HepG2 (cell line): Measurements from ENCODE around the gene GDF2. TPM values are rescaled to one million over a fixed set of nuclear protein-coding genes. Genes with fewer than 3 reads are reported as not detected.
A peak's percentile ranks its signal among the peaks of the same experiment; 100 is the strongest.

Source experiments
- ATAC-seq: fragments of 200-7000 bp; cut with Tn5 transposase; 3 replicates; pipeline ENCODE4 v1.9.1; 2020; ENCODE audit warnings: mild to moderate bottlenecking, moderate library complexity
- BruUV-seq: library from RNA; stranded (reverse); fragments of 400-500 nt; replicated peaks from 2 replicates; lab custom pipeline; 2021; lab: Mats Ljungman, UMichigan
- CTCF ChIA-PET: fragments of 300-600 bp; formaldehyde crosslinking; extraction: SDS; loops from one replicate; lab custom pipeline; 2021; ENCODE audit warnings: low total read pairs, inconsistent platforms, low intra/inter-chr PET ratio; lab: Yijun Ruan, JAX
- POLR2A ChIA-PET: fragments of 350-600 bp; sonication (Branson Sonifier 250); formaldehyde crosslinking; loops from one replicate; lab custom pipeline; 2020; ENCODE audit warnings: antibody characterized with exemption, inconsistent platforms; lab: Yijun Ruan, JAX
- DNase-seq: peaks from one replicate; pipeline ENCODE4 v3.0.0-alpha.2; 2015; ENCODE audit warnings: low spot score
- FAIRE-seq: peaks from 3 replicates; lab custom pipeline; 2011; peaks lifted over from hg19 to GRCh38; lab: Jason Lieb, UNC
- H2AFZ ChIP-seq: one replicate; pipeline ENCODE4 v1.6.1; 2011; ENCODE audit warnings: low read length, inconsistent platforms
- H3K27ac ChIP-seq: fragments of 300-600 bp; 3 replicates; pipeline ENCODE4 v1.8.0; 2011; ENCODE audit warnings: mixed run types, mild to moderate bottlenecking, mixed read lengths, low read length, inconsistent platforms; ENCODE audit not compliant: insufficient read depth; ENCODE audit errors: extremely low read length
- H3K27me3 ChIP-seq, 2 experiments: fragments of 200-600 bp in 1 of 2; 2 replicates in 1 of 2; 3 replicates in 1 of 2; pipeline versions ENCODE4 v1.6.0 to v1.8.0; 2011; ENCODE audit warnings: low read length in 2 of 2, mild to moderate bottlenecking in 2 of 2, moderate library complexity in 2 of 2, inconsistent platforms in 1 of 2; ENCODE audit not compliant: insufficient read depth in 2 of 2, control insufficient read depth in 1 of 2
- H3K36me3 ChIP-seq, 2 experiments: fragments of 200-600 bp in 1 of 2; replicated peaks in 1 of 2; 2 replicates in 1 of 2; 3 replicates in 1 of 2; pipeline versions ENCODE4 v1.5.1 to v1.8.0; 2011; ENCODE audit warnings: low read length in 2 of 2, inconsistent platforms in 1 of 2; ENCODE audit not compliant: insufficient read depth in 2 of 2, control insufficient read depth in 1 of 2
- H3K4me1 ChIP-seq: 2 replicates; pipeline ENCODE4 v1.5.1; 2012; ENCODE audit warnings: low read length, inconsistent platforms; ENCODE audit not compliant: insufficient read depth
- H3K4me2 ChIP-seq: 2 replicates; pipeline ENCODE4 v1.6.0; 2011; ENCODE audit warnings: low read depth, low read length, inconsistent platforms
- H3K4me3 ChIP-seq, 3 experiments: fragments of 200-600 bp in 1 of 3; sonication (generic), shearing (Covaris generic) in 1 of 3; replicated peaks in 1 of 3; 2 replicates each; pipeline ENCODE4 v1.5.1; 2011 to 2016; ENCODE audit warnings: low read length in 3 of 3, inconsistent platforms in 2 of 3, low read depth in 2 of 3, mild to moderate bottlenecking in 2 of 3, control low read depth in 1 of 3, mixed read lengths in 1 of 3; ENCODE audit not compliant: insufficient read depth in 1 of 3
- H3K79me2 ChIP-seq: one replicate; pipeline ENCODE4 v1.6.1; 2011; ENCODE audit warnings: low read length, inconsistent platforms; ENCODE audit not compliant: insufficient read depth
- H3K9ac ChIP-seq: 2 replicates; pipeline ENCODE4 v1.6.0; 2011; ENCODE audit warnings: mild to moderate bottlenecking, low read depth, low read length, inconsistent platforms; ENCODE audit not compliant: insufficient read depth
- H3K9me3 ChIP-seq: 2 replicates; pipeline ENCODE4 v1.5.1; 2012; ENCODE audit warnings: mild to moderate bottlenecking, low read length
- H4K20me1 ChIP-seq: 2 replicates; pipeline ENCODE4 v1.6.0; 2011; ENCODE audit warnings: inconsistent platforms, mild to moderate bottlenecking, low read length, moderate library complexity; ENCODE audit not compliant: insufficient read depth
- ELF1 ChIP-seq: sonication (generic); formaldehyde crosslinking; IDR thresholded peaks from 2 replicates; pipeline ENCODE4 v1.4.0; 2020; ENCODE audit warnings: missing genetic modification reagents
- ELF3 ChIP-seq: IDR thresholded peaks from 2 replicates; pipeline ENCODE4 v1.6.1; 2016; ENCODE audit warnings: missing genetic modification reagents, missing compliant biosample characterization
- ETV6 ChIP-seq: sonication (generic); formaldehyde crosslinking; conservative IDR thresholded peaks from 2 replicates; pipeline ENCODE4 v1.4.0; 2020; ENCODE audit warnings: missing genetic modification reagents
- FOSL2 ChIP-seq: sonication (generic); formaldehyde crosslinking; IDR thresholded peaks from 2 replicates; pipeline ENCODE4 v1.4.0; 2020; ENCODE audit warnings: missing genetic modification reagents
- GABPB1 ChIP-seq: IDR thresholded peaks from 2 replicates; pipeline ENCODE4 v1.6.1; 2016; ENCODE audit warnings: mild to moderate bottlenecking, missing genetic modification reagents, moderate library complexity, missing compliant biosample characterization
- IRF2 ChIP-seq: IDR thresholded peaks from 2 replicates; pipeline ENCODE4 v1.6.1; 2018; ENCODE audit warnings: missing genetic modification reagents, missing compliant biosample characterization
- KDM2A ChIP-seq: sonication (generic); formaldehyde crosslinking; IDR thresholded peaks from 2 replicates; pipeline ENCODE4 v1.4.0; 2020; ENCODE audit warnings: low read depth, missing genetic modification reagents, borderline replicate concordance
- MAFF ChIP-seq: IDR thresholded peaks from 2 replicates; pipeline ENCODE4 v1.6.1; 2011; ENCODE audit warnings: low read depth, low read length, improper control_type of control experiment
- NFE2L1 ChIP-seq: sonication (generic); formaldehyde crosslinking; IDR thresholded peaks from 2 replicates; pipeline ENCODE4 v1.4.0; 2020; ENCODE audit warnings: missing genetic modification reagents, mild to moderate bottlenecking, borderline replicate concordance
- NONO ChIP-seq, 2 experiments: fragments of 450-650 bp in 1 of 2; sonication (generic) in 1 of 2; formaldehyde crosslinking in 1 of 2; IDR thresholded peaks in 1 of 2; conservative IDR thresholded peaks in 1 of 2; 2 replicates each; pipeline versions ENCODE4 v1.6.1 to v1.8.0; 2017 to 2022; ENCODE audit warnings: mild to moderate bottlenecking in 1 of 2, missing genetic modification reagents in 1 of 2, moderate library complexity in 1 of 2
- RAD21 ChIP-seq: fragments of 450-650 bp; formaldehyde crosslinking; IDR thresholded peaks from 2 replicates; pipeline ENCODE4 v1.5.0; 2020; ENCODE audit warnings: mild to moderate bottlenecking
- SMC3 ChIP-seq: IDR thresholded peaks from 2 replicates; pipeline ENCODE4 v1.6.1; 2011; ENCODE audit warnings: low read length, improper control_type of control experiment
- STAG1 ChIP-seq: sonication (generic); formaldehyde crosslinking; IDR thresholded peaks from 2 replicates; pipeline ENCODE4 v1.4.0; 2020; ENCODE audit warnings: missing genetic modification reagents
- XRCC5 ChIP-seq: fragments of 200-400 bp; formaldehyde crosslinking; optimal IDR thresholded peaks from 2 replicates; pipeline ENCODE3; 2017; ENCODE audit warnings: mild to moderate bottlenecking, low read length
- ZNF501 ChIP-seq: sonication (generic); formaldehyde crosslinking; IDR thresholded peaks from 2 replicates; pipeline ENCODE4 v1.5.1; 2020; ENCODE audit warnings: mild to moderate bottlenecking, moderate library complexity, missing genetic modification reagents
- ZNF558 ChIP-seq: sonication (generic); formaldehyde crosslinking; IDR thresholded peaks from 2 replicates; pipeline ENCODE4 v1.9.0; 2022; ENCODE audit warnings: mild to moderate bottlenecking, missing genetic modification reagents, borderline replicate concordance
- ZNF567 ChIP-seq: sonication (generic); formaldehyde crosslinking; IDR thresholded peaks from 2 replicates; pipeline ENCODE4 v1.8.1; 2023; ENCODE audit warnings: mild to moderate bottlenecking, missing genetic modification reagents, borderline replicate concordance
- WGBS: methylation state at CpG from one replicate; pipeline ENCODE4 v1.1.6; 2017; ENCODE audit warnings: low lambda C conversion rate; 5-methylcytosine and 5-hydroxymethylcytosine counted together
- in situ Hi-C: cut with HindIII; loops from 2 replicates; pipeline ENCODE4 v1.10.0; 2017; ENCODE audit warnings: low pct_unique_long_range_greater_than_20kb; ENCODE audit not compliant: extremely low pct_ligation_motif_present
- intact Hi-C: fragments of 100-400 bp; cut with micrococcal nuclease; formaldehyde crosslinking; loops from one replicate; pipeline ENCODE4 v1.10.0; 2022; ENCODE audit not compliant: unreplicated experiment
- polyA plus RNA-seq, 8 experiments: library from polyadenylated mRNA; depleted of rRNA in 3 of 8; stranded (reverse) in 7 of 8; unstranded in 1 of 8; fragments of >200 nt; fragmentation: Illumina TruSeq in 4 of 8; extraction: Trizol in 4 of 8; gene quantifications; 2 replicates each; pipeline versions ENCODE4 v1.2.1 to v1.2.3, GENCODE V29; 2011 to 2016; ENCODE audit warnings: low read depth in 4 of 8, missing spikeins in 1 of 8, mixed read lengths in 1 of 8; ENCODE audit not compliant: insufficient read depth in 1 of 8
- total RNA-seq, 5 experiments: library from RNA; depleted of rRNA; stranded (reverse); fragments of >200 nt; fragmentation: Illumina TruSeq; extraction: Trizol; gene quantifications; 2 replicates each; pipeline ENCODE4 v1.2.3, GENCODE V29; 2016; ENCODE audit warnings: low read depth in 1 of 5
- TF ChIP-seq, protein P1 (sequence below): sonication (generic); formaldehyde crosslinking; IDR thresholded peaks from 2 replicates; pipeline ENCODE4 v1.9.0; 2022; ENCODE audit warnings: low read depth, missing genetic modification reagents
- TF ChIP-seq, protein P2 (sequence below): sonication (generic); formaldehyde crosslinking; IDR thresholded peaks from 2 replicates; pipeline ENCODE4 v1.8.0; 2022; ENCODE audit warnings: missing genetic modification reagents, mild to moderate bottlenecking, borderline replicate concordance
- TF ChIP-seq, protein P3 (sequence below): sonication (generic); formaldehyde crosslinking; IDR thresholded peaks from 2 replicates; pipeline ENCODE4 v1.5.1; 2020; ENCODE audit warnings: mild to moderate bottlenecking, moderate library complexity, missing genetic modification reagents

The GDF2 gene
- total and polyA plus RNA-seq, 2 of the 13 experiments (the other 11 are each of a cell fraction or from before 2014, with no cell fraction given) = not detected

DNA sequence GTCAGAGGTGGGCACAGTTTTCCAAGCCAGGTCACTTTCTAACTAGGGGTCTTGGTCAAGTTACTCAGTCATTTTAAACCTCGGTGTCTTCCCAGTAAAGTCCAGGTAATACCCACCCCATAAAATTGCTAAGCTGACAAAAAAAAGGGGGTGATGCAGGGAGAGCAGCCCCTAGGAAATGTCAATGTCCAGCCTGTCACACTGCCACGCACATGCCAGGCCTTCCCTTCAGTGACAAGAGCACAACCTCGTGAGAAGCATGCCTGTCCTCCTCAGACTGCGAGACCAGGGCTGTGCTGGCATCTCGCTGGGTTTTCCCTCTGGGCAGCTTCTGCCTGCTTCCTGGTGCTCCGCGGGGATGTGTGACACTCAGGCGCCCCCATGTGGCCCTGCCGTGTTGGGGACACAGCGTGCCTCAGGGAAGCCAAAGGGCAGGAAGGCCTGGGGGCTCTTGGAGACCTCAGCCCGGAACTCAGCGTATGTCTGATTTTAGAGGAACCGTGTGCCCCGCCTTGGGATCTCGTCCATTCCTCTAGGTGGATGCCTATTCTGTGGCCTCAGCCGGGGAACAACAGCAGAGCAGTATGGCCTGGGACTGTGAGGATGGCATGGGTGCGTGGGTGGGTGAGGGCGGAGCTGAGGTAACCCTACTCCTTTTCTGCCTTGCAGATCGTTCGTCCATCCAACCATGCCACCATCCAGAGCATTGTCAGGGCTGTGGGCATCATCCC is 10.2 kb upstream of the GDF2 start:
- Histone ChIP-seq H3K9ac (no peak overlapping the region), H4K20me1 (no peaks in the 10 kb centered on the region), H2AFZ (no peak overlapping the region), H3K27ac (no peak overlapping the region), H3K27me3 (peaks cover 4 to 15% of the 10 kb centered on the region in 2 experiments; a peak in 3 of 5 replicates), H3K36me3 (no peaks in the 10 kb centered on the region), H3K79me2 (no peaks in the 10 kb centered on the region), H3K4me1 (no peaks in the 10 kb centered on the region), H3K4me2 (no peak overlapping the region), H3K9me3 (no peaks in the 10 kb centered on the region), H3K4me3 (no peak overlapping the region)
- in situ Hi-C loops = no loop called here
- BruUV-seq = no TSS peak
- 0% methylated on average over 4 of the region's 20 CpGs for WGBS
- ChIA-PET POLR2A (no interaction called here), CTCF (interaction anchor here (1.1 to 2.5 kb wide), 5 partner anchors 264 to 319 kb away, joined by 3 to 23 read pairs (median 4); no protein-coding TSS in a partner anchor)
- FAIRE-seq (no peak), DNase-seq (peak; percentile 48), ATAC-seq (peak; percentile 96)
- intact Hi-C loops = loop anchor here (1.0 to 5.0 kb wide), 2 partner anchors 265 to 288 kb away; no protein-coding TSS in a partner anchor
- TF ChIP-seq FOSL2 (CRISPR knock-in tag) = peak; percentile 44
- peak; percentile 90 for TF ChIP-seq RAD21 (CRISPR knock-in tag)
- TF ChIP-seq ZNF558 (CRISPR knock-in tag) = no peak
- peak; percentile 98 for TF ChIP-seq STAG1 (CRISPR knock-in tag)
- TF ChIP-seq XRCC5 = peak; percentile 51
- peak; percentile 49 for TF ChIP-seq MAFF
- TF ChIP-seq ZNF567 (CRISPR knock-in tag) = 0 out of 2 replicates have a peak, but pooled peaks have one; percentile 21
- TF ChIP-seq, protein P1, sequence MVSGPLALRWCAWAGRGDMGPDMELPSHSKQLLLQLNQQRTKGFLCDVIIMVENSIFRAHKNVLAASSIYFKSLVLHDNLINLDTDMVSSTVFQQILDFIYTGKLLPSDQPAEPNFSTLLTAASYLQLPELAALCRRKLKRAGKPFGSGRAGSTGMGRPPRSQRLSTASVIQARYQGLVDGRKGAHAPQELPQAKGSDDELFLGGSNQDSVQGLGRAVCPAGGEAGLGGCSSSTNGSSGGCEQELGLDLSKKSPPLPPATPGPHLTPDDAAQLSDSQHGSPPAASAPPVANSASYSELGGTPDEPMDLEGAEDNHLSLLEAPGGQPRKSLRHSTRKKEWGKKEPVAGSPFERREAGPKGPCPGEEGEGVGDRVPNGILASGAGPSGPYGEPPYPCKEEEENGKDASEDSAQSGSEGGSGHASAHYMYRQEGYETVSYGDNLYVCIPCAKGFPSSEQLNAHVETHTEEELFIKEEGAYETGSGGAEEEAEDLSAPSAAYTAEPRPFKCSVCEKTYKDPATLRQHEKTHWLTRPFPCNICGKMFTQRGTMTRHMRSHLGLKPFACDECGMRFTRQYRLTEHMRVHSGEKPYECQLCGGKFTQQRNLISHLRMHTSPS (CRISPR knock-in tag) = peak; percentile 41; the same call in 1 of the 2 replicates
- TF ChIP-seq IRF2 (CRISPR knock-in tag) = 0 out of 2 replicates have a peak, but pooled peaks have one; percentile 16
- TF ChIP-seq ELF1 (CRISPR knock-in tag) = peak; percentile 78
- TF ChIP-seq KDM2A = peak; percentile 68; the same call in 1 of the 2 replicates
- peak; percentile 82 for TF ChIP-seq ELF3 (CRISPR knock-in tag)
- TF ChIP-seq, protein P2, sequence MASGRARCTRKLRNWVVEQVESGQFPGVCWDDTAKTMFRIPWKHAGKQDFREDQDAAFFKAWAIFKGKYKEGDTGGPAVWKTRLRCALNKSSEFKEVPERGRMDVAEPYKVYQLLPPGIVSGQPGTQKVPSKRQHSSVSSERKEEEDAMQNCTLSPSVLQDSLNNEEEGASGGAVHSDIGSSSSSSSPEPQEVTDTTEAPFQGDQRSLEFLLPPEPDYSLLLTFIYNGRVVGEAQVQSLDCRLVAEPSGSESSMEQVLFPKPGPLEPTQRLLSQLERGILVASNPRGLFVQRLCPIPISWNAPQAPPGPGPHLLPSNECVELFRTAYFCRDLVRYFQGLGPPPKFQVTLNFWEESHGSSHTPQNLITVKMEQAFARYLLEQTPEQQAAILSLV (CRISPR knock-in tag) = 0 out of 2 replicates have a peak, but pooled peaks have one; percentile 34
- no peak for TF ChIP-seq ETV6 (CRISPR knock-in tag)
- TF ChIP-seq ZNF501 = 0 out of 2 replicates have a peak, but pooled peaks have one; percentile 34
- TF ChIP-seq, protein P3, sequence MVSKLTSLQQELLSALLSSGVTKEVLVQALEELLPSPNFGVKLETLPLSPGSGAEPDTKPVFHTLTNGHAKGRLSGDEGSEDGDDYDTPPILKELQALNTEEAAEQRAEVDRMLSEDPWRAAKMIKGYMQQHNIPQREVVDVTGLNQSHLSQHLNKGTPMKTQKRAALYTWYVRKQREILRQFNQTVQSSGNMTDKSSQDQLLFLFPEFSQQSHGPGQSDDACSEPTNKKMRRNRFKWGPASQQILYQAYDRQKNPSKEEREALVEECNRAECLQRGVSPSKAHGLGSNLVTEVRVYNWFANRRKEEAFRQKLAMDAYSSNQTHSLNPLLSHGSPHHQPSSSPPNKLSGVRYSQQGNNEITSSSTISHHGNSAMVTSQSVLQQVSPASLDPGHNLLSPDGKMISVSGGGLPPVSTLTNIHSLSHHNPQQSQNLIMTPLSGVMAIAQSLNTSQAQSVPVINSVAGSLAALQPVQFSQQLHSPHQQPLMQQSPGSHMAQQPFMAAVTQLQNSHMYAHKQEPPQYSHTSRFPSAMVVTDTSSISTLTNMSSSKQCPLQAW (CRISPR knock-in tag) = no peak
- TF ChIP-seq NONO (IDR thresholded peaks at IDR 0.05) = no peak
- TF ChIP-seq NONO (CRISPR knock-in tag; conservative IDR thresholded peaks at IDR 0.05) = 0 out of 2 replicates have a peak, but pooled peaks have one; percentile 29
- TF ChIP-seq GABPB1 (CRISPR knock-in tag) = peak; percentile 38; the same call in 1 of the 2 replicates
- no peak for TF ChIP-seq NFE2L1
- peak; percentile 77 for TF ChIP-seq SMC3
